ELF-1 (cell line): ENCODE results near the gene TMEM190.
"Not testable (repeated sequence)": the region's sequence is repeated elsewhere in the genome, so short reads cannot be mapped to it uniquely, and the experiment has no call there.

Experiments
- DNase-seq: peaks from one replicate; pipeline ENCODE4 v3.0.0-alpha.2; 2016; ENCODE audit warnings: low read depth, low spot score

TMEM190 gene

GRCh38 chr19:55376241-55376933 lies at the start of gene TMEM190:
Gene TMEM190 (plus strand): TSS chr19:55376826. CDS start chr19:55376854, 28 bp downstream.
- DNase-seq = peak; percentile 67

- DNase-seq = not testable (repeated sequence)
These were observed 47.8 kb upstream of the TMEM190 start for GRCh38 chr19:55328774-55329318.

GRCh38 chr19:55329791-55330190 lies 46.8 kb upstream of the TMEM190 start:
- DNase-seq = not testable (repeated sequence)

GRCh38 chr19:55333870-55334269 lies 42.8 kb upstream of the TMEM190 start:
- DNase-seq = no peak

- no peak for DNase-seq
These were observed 40.5 kb upstream of the TMEM190 start for GRCh38 chr19:55336101-55336500.

GRCh38 chr19:55339105-55339888 lies 37.3 kb upstream of the TMEM190 start, which contains the start of gene KMT5C:
Gene KMT5C (plus strand): TSS chr19:55339876. CDS start chr19:55341937, 2,061 bp downstream.
- DNase-seq = peak; percentile 100

GRCh38 chr19:55339889-55340783 lies 36.5 kb upstream of the TMEM190 start:
- peak; percentile 47 for DNase-seq

- DNase-seq = peak; percentile 36
These were observed 35.9 kb upstream of the TMEM190 start for GRCh38 chr19:55340784-55341147.

- DNase-seq = peak; percentile 67
These were observed 35.4 kb upstream of the TMEM190 start for GRCh38 chr19:55341171-55341588.

- no peak for DNase-seq
These were observed 34.8 kb upstream of the TMEM190 start for GRCh38 chr19:55341595-55342531.

GRCh38 chr19:55344444-55344843 lies 32.2 kb upstream of the TMEM190 start:
- peak; percentile 30 for DNase-seq

- no peak for DNase-seq
These were observed 31.4 kb upstream of the TMEM190 start for GRCh38 chr19:55345101-55345817.

GRCh38 chr19:55345818-55346724 lies 30.6 kb upstream of the TMEM190 start:
- no peak for DNase-seq

- no peak for DNase-seq
These were observed 29.7 kb upstream of the TMEM190 start for GRCh38 chr19:55346725-55347441.

- no peak for DNase-seq
These were observed 29.1 kb upstream of the TMEM190 start for GRCh38 chr19:55347442-55348009.

GRCh38 chr19:55348317-55349034 lies 28.1 kb upstream of the TMEM190 start:
- peak; percentile 69 for DNase-seq
